SKM-1 (cell line): ENCODE data around the gene POLR2F.

ENCODE experiments used
- DNase-seq: peaks from one replicate; lab custom pipeline; 2025; ENCODE audit not compliant: unreplicated experiment; lab: John Stamatoyannopoulos, UW

POLR2F gene

GRCh38 chr22:37999640-38000272, 46.3 kb downstream of the POLR2F start:
- DNase-seq: no peak

- DNase-seq: no peak
These were observed 52.4 kb downstream of the POLR2F start for GRCh38 chr22:38005943-38006342.

- no peak for DNase-seq
These were observed 53.4 kb downstream of the POLR2F start for GRCh38 chr22:38006906-38007305.

- no peak for DNase-seq
These were observed 53.9 kb downstream of the POLR2F start for GRCh38 chr22:38007330-38007902.

- DNase-seq: no peak
These were observed 55.7 kb downstream of the POLR2F start for GRCh38 chr22:38009000-38009806.

- no peak for DNase-seq
These were observed 59.1 kb downstream of the POLR2F start for GRCh38 chr22:38012604-38013072.

GRCh38 chr22:38014083-38014482, 60.6 kb downstream of the POLR2F start:
- DNase-seq: no peak

GRCh38 chr22:38016182-38017151, 63.0 kb downstream of the POLR2F start:
- DNase-seq: no peak

- DNase-seq: no peak
These were observed 63.9 kb downstream of the POLR2F start for GRCh38 chr22:38017272-38017920.

GRCh38 chr22:38017939-38018885, 64.7 kb downstream of the POLR2F start:
- DNase-seq: no peak
